Thymus (tissue), 11 donors: ENCODE data around the gene TEKT4. TPM values are rescaled to one million over a fixed set of nuclear protein-coding genes. Genes with fewer than 3 reads are reported as not detected.
"Not testable (repeated sequence)": the region's sequence is repeated elsewhere in the genome, so short reads cannot be mapped to it uniquely, and the experiment has no call there.

Source experiments
- DNase-seq, 9 donors: peaks; one replicate each; pipeline ENCODE4 v3.0.0-alpha.2; 2013; ENCODE audit warnings: low spot score in 9 of 9, low read depth in 6 of 9, missing footprints in 1 of 9
- H3K27ac ChIP-seq, 2 donors: one replicate each; pipeline ENCODE4 v1.5.1; 2013; ENCODE audit warnings: control low read depth in 1 of 2, low read depth in 1 of 2, low read length in 1 of 2, mild to moderate bottlenecking in 1 of 2, moderate library complexity in 1 of 2
- H3K27me3 ChIP-seq, 2 donors: one replicate each; pipeline ENCODE4 v1.5.1; 2013; ENCODE audit warnings: low read length in 1 of 2; ENCODE audit not compliant: control insufficient read depth in 2 of 2, insufficient read depth in 1 of 2
- H3K36me3 ChIP-seq, 2 donors: one replicate each; pipeline ENCODE4 v1.5.1; 2013; ENCODE audit warnings: low read length in 1 of 2, mild to moderate bottlenecking in 1 of 2, moderate library complexity in 1 of 2; ENCODE audit not compliant: control insufficient read depth in 2 of 2, insufficient read depth in 2 of 2
- H3K4me1 ChIP-seq, 2 donors: one replicate each; pipeline ENCODE4 v1.5.1; 2013; ENCODE audit warnings: low read length in 2 of 2; ENCODE audit not compliant: control insufficient read depth in 2 of 2, insufficient read depth in 2 of 2
- H3K4me3 ChIP-seq, 2 donors: one replicate each; pipeline ENCODE4 v1.5.1; 2013; ENCODE audit warnings: low read length in 2 of 2, control low read depth in 1 of 2, mild to moderate bottlenecking in 1 of 2
- H3K9me3 ChIP-seq, 2 donors: one replicate each; pipeline ENCODE4 v1.5.1; 2013; ENCODE audit warnings: low read length in 1 of 2, mild to moderate bottlenecking in 1 of 2; ENCODE audit not compliant: control insufficient read depth in 2 of 2, insufficient read depth in 1 of 2
- WGBS: extraction: QIAGEN DNeasy Blood & Tissue Kit; methylation state at CpG from one replicate; pipeline ENCODE4 v1.1.7; 2013; 5-methylcytosine and 5-hydroxymethylcytosine counted together
- polyA plus RNA-seq: library from polyadenylated mRNA; stranded (reverse); fragments of 200-250 nt; gene quantifications from one replicate; pipeline ENCODE4 v1.2.3, GENCODE V29; 2013
- total RNA-seq: library from RNA; stranded (reverse); fragments of 120-200 nt; gene quantifications from one replicate; pipeline ENCODE4 v1.2.4, GENCODE V29; 2013
- donor health status: healthy.

Gene TEKT4
- total and polyA plus RNA-seq, 2 donors = 0.05 to 0.11 TPM

DNA sequence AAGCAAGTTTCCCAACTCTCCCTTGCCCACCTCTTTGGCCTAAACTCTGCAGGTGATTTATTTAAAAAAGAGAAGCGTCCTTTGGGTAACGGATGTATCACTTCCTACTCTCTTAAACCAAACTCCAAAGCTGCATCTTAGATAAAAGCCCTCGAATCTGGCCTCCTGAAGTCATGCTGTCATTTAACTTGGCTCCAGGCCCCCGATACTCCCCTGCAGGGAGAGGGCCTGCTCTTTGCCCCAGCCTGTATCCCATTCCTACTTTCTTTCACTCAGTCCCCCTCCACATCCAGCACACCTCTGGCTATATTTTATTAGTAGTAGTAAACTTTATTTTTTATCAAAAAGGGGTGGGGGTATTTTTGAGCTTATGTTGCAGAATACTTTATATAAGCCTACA lies 19.0 kb downstream of the TEKT4 start:
- DNase-seq = no peak
- 24% methylated on average over 4 of the region's 4 CpGs for WGBS
- no peaks in the 10 kb centered on the region for H3K9me3 ChIP-seq
- H3K4me1 ChIP-seq = no peaks in the 10 kb centered on the region
- peaks cover 0 to 2% of the 10 kb centered on the region in 2 donors for H3K27me3 ChIP-seq
- no peak overlapping the region for H3K4me3 ChIP-seq
- no peak overlapping the region for H3K27ac ChIP-seq
- H3K36me3 ChIP-seq = no peaks in the 10 kb centered on the region

DNA sequence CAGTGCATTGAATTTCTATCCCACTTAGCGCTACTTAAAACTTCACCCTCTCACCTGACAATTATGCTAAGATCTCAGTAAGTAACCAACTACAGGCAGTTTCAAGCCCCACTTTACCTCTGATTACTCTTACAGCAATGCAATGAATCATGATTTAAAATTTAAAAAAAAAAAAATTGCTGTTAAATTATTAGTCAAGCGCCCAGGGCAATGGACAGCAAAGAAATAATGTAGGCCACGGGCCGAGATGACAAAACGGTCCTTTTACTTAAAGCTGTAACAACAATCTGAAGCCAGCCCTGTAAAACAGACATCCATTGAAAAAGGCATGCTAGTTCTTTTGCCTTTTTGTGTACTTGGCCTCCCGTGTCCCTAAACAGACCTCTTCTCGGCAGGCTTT lies 24.0 kb downstream of the TEKT4 start:
- not testable (repeated sequence) for H3K4me3 ChIP-seq, H3K27ac ChIP-seq, H3K9me3 ChIP-seq, H3K36me3 ChIP-seq, DNase-seq, H3K4me1 ChIP-seq, H3K27me3 ChIP-seq
- WGBS = 85% methylated on average over 7 of the region's 7 CpGs

DNA sequence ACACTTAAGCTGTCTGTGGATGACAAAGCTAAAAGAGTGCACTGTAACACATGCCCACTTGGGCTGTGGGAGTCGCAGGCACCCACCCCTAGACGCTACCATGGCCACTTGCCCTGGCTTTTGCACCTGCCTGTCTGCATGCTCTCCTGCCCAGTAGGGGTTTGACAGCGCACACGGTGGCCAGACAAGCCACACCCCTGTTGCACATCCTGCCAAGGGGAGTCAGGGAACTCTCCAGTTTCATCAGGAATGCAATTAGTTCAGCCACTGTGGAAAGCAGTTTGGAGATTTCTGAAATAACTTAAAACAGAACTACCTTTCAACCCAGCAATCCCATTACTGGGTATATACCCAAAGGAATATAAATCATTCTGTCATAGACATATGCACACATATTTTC lies 35.7 kb downstream of the TEKT4 start:
- not testable (repeated sequence) for H3K27me3 ChIP-seq, H3K4me3 ChIP-seq, H3K27ac ChIP-seq, H3K4me1 ChIP-seq, DNase-seq, H3K36me3 ChIP-seq, H3K9me3 ChIP-seq
- 81% methylated on average over 4 of the region's 4 CpGs for WGBS

DNA sequence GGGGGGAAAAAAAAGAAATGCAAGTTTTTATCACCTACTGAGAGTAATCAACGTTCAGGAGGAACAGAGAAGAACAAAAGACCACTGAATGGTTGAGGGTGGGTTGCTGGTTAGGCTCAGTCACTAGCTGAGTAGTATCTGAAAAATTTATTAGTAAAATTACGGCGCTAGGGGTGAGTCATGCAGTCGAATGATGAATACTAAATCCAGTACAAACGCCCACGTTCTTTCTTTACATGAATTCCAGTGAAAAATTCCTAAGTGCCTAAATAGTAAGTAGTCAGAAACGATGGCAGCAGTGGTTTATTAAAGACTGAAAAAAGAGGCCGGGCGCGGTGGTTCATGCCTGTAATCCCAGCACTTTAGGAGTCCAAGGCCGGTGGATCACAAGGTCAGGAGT lies 52.0 kb downstream of the TEKT4 start:
- Histone ChIP-seq H3K4me1 (no peaks in the 10 kb centered on the region), H3K4me3 (no peak overlapping the region), H3K27me3 (no peaks in the 10 kb centered on the region), H3K27ac (no peak overlapping the region), H3K36me3 (no peaks in the 10 kb centered on the region), H3K9me3 (no peaks in the 10 kb centered on the region)
- WGBS = 85% methylated on average over 11 of the region's 11 CpGs
- no peak for DNase-seq

DNA sequence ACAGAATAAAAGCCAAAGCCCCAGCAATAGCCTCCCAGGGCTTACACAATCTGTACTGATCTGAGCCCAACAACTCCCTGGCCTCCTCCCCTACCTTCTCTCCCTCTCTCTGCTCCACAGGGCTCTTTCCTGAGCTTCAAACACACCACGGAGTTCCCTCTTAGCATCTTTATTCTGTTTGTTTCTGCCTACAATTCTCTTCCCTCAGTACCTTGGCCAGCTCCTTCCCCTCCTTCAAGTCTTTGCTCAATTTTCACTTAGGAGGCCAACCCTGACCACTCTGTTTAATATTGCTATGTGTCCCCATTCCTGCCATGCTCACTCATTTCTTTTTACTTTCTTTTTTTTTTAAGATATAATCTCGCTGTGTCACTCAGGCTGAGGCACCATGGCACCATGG lies 53.8 kb downstream of the TEKT4 start:
- DNase-seq = not testable (repeated sequence)

More for the DNA sequence above, 53.8 kb downstream of the TEKT4 start:
- H3K27me3 ChIP-seq, H3K27ac ChIP-seq, H3K4me3 ChIP-seq, H3K36me3 ChIP-seq, H3K9me3 ChIP-seq, H3K4me1 ChIP-seq: not testable (repeated sequence)
- 49% methylated on average over 2 of the region's 2 CpGs for WGBS

Other genes with a start within 250 kb of the TEKT4 start
- gene MAL, start 154.3 kb downstream of the TEKT4 start, total RNA-seq = 190 TPM
- 143 TPM for gene MAL, start 154.3 kb downstream of the TEKT4 start, polyA plus RNA-seq